Measurements from ENCODE around the gene ARHGAP18.

ARHGAP18 gene

DNA sequence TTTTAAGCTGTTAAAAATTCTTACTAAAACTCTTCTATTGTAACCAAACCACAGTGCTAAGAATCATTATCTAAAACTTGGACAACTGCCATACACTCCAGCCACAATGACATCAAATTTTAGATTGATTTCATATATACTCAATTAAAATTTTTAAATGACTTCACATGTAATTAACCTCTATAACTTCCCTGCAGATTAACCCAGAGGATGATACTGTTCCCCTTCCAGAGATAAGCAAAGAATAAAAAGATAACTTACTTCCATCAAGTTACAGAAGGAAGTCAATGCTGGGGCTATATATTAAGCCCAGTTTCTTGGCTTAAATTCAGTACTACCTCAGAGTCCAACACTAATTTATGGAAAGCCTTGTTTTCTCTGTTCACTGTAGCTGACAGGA is 71.3 kb downstream of the ARHGAP18 start:
- Histone ChIP-seq H3K27ac (ENCODE audit: low read length) (no peak overlapping the region), H3K4me1 (ENCODE audit: control insufficient read depth in 1 of 2, insufficient read depth in 2 of 2, low read length in 2 of 2) (peaks cover 0 to 5% of the 10 kb centered on the region in 2 donors), H3K36me3 (ENCODE audit: control insufficient read depth in 1 of 2, insufficient read depth in 2 of 2, low read length in 2 of 2) (peaks cover 3 to 4% of the 10 kb centered on the region in 2 donors), H3K9me3 (ENCODE audit: control insufficient read depth in 1 of 2, low read length in 2 of 2) (no peaks in the 10 kb centered on the region), H3K4me3 (ENCODE audit: low read depth in 1 of 2, low read length in 2 of 2) (no peak overlapping the region), H3K27me3 (ENCODE audit: low read depth, low read length) (no peaks in the 10 kb centered on the region)

DNA sequence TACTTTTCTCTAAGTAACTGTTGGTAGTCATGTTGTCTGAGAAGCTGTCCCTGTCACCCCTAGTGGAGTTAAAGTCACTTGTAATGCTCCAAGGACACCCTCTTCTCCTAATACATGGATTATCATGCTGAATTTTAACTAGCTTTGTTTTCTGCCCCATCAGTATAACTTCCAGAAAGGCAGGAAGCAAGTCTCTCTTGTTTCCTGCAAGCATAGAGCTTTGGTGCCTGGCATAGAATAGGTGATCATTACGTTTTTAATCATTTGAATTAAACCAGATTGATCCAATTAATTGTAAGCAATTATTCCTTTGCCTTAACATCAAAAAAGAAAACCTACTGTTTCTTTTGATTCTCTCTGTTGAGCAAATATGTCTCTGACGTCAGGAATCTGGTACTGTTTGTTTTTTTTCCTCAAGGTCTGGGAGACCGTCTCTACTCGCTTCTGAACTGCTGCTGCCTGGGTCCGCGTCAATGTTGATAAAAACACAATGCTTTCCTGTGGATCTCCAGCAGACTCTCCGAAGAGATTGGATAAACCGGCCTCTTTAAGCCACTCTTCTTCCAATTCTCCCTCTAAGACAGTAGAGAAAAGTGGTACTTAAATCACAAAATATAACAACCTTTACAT is 71.8 kb downstream of the ARHGAP18 start:
- Histone ChIP-seq H3K4me3 (ENCODE audit: low read depth in 1 of 2, low read length in 2 of 2) (no peak overlapping the region), H3K9me3 (ENCODE audit: control insufficient read depth in 1 of 2, low read length in 2 of 2) (no peaks in the 10 kb centered on the region), H3K27ac (ENCODE audit: low read length) (no peak overlapping the region), H3K36me3 (ENCODE audit: control insufficient read depth in 1 of 2, insufficient read depth in 2 of 2, low read length in 2 of 2) (peaks cover 3 to 4% of the 10 kb centered on the region in 2 donors), H3K27me3 (ENCODE audit: low read depth, low read length) (no peaks in the 10 kb centered on the region), H3K4me1 (ENCODE audit: control insufficient read depth in 1 of 2, insufficient read depth in 2 of 2, low read length in 2 of 2) (peaks cover 0 to 5% of the 10 kb centered on the region in 2 donors)

DNA sequence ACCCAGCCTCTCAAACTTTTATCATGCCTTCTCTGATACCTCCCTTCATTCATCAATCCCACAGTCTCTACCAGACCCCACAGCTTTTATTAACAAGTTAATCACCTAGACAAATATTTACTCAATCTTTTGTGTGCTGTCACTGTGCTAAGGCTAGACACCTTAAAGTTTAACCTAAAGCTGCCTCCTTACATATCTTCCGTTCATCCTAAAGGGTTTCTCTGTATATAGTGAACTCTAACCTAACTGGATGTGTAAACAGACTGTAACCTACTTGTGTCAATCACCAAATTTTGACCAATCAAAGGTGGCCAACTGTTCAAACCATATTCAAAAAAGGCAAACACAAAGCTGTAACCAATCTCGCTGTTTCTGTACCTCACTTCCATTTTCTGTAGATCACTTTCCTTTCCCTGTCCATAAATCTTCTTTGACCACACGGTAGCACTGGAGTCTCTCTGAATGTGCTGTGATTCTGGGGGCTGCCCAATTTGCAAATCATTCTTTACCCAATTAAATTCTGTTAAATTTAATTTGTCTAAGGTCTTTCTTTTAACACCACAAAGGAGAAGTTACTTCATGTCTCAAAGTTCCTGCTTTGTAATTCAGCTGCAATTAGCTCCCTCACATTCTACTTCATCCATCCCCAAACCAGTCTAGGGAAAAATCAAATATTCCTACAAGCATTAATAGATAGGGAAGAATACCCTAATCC is 72.5 kb downstream of the ARHGAP18 start:
- Histone ChIP-seq H3K4me3 (ENCODE audit: low read depth in 1 of 2, low read length in 2 of 2) (no peak overlapping the region), H3K27ac (ENCODE audit: low read length) (no peak overlapping the region), H3K27me3 (ENCODE audit: low read depth, low read length) (no peaks in the 10 kb centered on the region), H3K4me1 (ENCODE audit: control insufficient read depth in 1 of 2, insufficient read depth in 2 of 2, low read length in 2 of 2) (peaks cover 0 to 5% of the 10 kb centered on the region in 2 donors), H3K36me3 (ENCODE audit: control insufficient read depth in 1 of 2, insufficient read depth in 2 of 2, low read length in 2 of 2) (peaks cover 3 to 4% of the 10 kb centered on the region in 2 donors), H3K9me3 (ENCODE audit: control insufficient read depth in 1 of 2, low read length in 2 of 2) (no peaks in the 10 kb centered on the region)

DNA sequence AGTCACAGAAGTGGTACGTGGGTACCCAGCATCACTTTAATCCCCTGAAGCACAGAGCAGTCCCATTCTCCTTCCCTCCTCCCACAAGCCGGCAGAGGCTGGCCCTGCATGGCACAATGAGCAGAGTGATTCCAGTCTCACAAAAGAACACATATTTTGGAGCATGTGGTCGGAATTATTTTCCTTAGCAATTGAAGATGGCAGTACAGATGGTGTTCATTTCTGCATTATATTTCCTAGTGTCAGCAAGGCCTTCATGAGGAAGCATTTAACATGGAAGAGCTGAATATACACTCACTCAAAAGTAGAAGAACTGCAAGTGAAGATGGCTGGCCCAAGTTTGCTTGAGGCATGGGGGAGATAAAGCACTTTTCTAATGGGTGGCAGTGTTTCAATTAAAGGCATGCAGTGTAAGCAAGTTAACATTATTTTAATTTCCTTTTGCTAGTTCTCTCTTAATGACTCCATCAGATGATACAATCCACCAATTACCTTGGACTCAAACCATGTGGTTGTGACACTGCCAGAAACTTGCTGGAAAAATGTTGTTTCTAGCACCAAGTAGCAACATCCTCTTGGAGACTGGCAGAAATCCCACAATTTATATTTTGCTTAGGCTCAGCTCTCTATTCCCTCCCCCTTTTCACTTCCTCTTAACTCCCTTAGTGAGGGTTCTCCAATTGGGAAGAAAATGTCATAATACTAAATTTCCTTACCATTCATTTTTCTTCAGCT is 74.4 kb downstream of the ARHGAP18 start:
- H3K27ac ChIP-seq (ENCODE audit: low read length): no peak overlapping the region
- H3K27me3 ChIP-seq (ENCODE audit: low read depth, low read length): no peaks in the 10 kb centered on the region
- H3K36me3 ChIP-seq (ENCODE audit: control insufficient read depth in 1 of 2, insufficient read depth in 2 of 2, low read length in 2 of 2): peaks cover 3 to 4% of the 10 kb centered on the region in 2 donors
- H3K4me3 ChIP-seq (ENCODE audit: low read depth in 1 of 2, low read length in 2 of 2): no peak overlapping the region
- peaks cover 0 to 5% of the 10 kb centered on the region in 2 donors for H3K4me1 ChIP-seq (ENCODE audit: control insufficient read depth in 1 of 2, insufficient read depth in 2 of 2, low read length in 2 of 2)
- no peaks in the 10 kb centered on the region for H3K9me3 ChIP-seq (ENCODE audit: control insufficient read depth in 1 of 2, low read length in 2 of 2)

DNA sequence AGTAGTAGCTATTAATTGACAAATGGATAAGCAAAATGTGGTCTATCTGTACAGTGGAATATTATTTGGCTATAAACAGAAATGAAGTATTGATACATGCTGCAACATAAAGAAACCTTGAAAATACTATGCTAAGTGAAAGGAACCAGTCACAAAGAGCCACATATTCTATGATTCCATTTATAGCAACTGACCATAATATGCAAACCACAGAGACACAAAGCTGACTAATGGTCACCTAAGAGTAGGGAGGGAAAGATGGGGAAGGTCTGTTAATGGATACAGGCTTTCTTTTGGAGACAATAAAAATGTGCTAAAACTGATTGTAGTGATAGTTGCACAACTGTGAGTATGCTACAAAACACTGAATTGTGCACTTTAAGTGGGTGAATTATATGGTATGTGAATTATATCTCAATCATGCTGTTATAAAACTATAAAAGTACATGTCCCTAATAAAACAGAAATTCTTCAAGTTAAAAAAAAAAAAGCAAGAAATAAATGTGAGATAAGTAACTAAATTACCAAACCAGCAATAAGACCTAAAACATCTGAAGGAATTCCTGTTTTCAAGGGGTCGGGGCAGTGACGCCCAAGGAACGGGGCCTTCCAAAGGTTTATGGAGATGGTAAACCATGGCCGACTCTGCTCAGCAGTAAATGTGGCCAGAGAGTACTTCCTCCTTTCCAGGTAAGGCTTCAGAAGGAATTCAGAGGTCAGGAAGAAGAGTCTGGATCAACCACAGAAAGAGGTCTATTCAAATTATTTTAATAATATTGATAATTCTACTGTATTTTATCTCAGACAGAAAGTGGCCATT is 75.4 kb downstream of the ARHGAP18 start:
- no peaks in the 10 kb centered on the region for H3K27me3 ChIP-seq (ENCODE audit: low read depth, low read length)
- H3K4me3 ChIP-seq (ENCODE audit: low read depth in 1 of 2, low read length in 2 of 2): no peak overlapping the region
- H3K36me3 ChIP-seq (ENCODE audit: control insufficient read depth in 1 of 2, insufficient read depth in 2 of 2, low read length in 2 of 2): peaks cover 3 to 4% of the 10 kb centered on the region in 2 donors
- H3K4me1 ChIP-seq (ENCODE audit: control insufficient read depth in 1 of 2, insufficient read depth in 2 of 2, low read length in 2 of 2): peaks cover 0 to 5% of the 10 kb centered on the region in 2 donors
- H3K9me3 ChIP-seq (ENCODE audit: control insufficient read depth in 1 of 2, low read length in 2 of 2): no peaks in the 10 kb centered on the region
- H3K27ac ChIP-seq (ENCODE audit: low read length): no peak overlapping the region

DNA sequence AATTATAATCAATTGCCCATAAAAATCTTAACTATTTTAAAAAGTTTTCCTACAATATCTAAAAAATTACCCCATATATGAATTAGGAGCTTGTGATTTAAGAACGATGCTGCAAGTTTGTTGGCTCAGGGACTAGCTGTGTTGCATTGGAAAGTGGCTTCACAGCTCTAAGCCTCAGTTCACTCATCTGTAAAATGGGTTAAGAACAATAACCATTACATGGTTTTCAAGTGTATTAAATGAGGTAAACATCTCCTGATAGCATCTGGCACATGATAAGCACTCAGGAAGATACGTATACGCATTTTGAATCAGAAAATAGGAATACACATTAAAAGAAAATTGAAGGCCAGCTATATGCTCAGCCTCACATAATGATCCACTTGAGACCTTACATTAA is 76.4 kb downstream of the ARHGAP18 start:
- H3K27ac ChIP-seq (ENCODE audit: low read length): no peak overlapping the region
- peaks cover 3 to 4% of the 10 kb centered on the region in 2 donors for H3K36me3 ChIP-seq (ENCODE audit: control insufficient read depth in 1 of 2, insufficient read depth in 2 of 2, low read length in 2 of 2)
- no peaks in the 10 kb centered on the region for H3K27me3 ChIP-seq (ENCODE audit: low read depth, low read length)

DNA sequence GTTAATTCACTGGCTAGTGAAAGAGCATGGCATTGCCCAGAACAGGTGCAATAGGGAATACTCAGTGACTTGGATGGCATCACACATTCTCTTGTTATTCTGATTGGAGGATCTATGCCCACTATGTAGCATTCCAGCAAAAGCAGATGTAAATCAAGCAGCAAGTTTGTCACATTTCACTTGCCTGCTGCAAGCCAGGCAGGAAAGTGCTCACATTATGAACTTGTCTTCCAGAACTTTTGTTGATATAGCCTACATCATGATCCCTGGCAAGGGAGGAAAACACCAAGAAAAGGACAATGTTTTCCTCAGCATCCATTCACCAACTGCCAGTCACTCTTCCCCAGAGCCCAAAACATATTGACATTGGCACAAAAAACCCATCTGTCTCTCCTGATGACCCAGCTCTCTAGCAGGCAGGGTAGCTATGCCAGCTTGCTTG is 77.8 kb downstream of the ARHGAP18 start:
- H3K9me3 ChIP-seq (ENCODE audit: control insufficient read depth in 1 of 2, low read length in 2 of 2): no peaks in the 10 kb centered on the region
- peaks cover 0 to 3% of the 10 kb centered on the region in 2 donors for H3K36me3 ChIP-seq (ENCODE audit: control insufficient read depth in 1 of 2, insufficient read depth in 2 of 2, low read length in 2 of 2)
- no peaks in the 10 kb centered on the region for H3K27me3 ChIP-seq (ENCODE audit: low read depth, low read length)
- no peak overlapping the region for H3K4me3 ChIP-seq (ENCODE audit: low read depth in 1 of 2, low read length in 2 of 2)
- peaks cover 0 to 5% of the 10 kb centered on the region in 2 donors for H3K4me1 ChIP-seq (ENCODE audit: control insufficient read depth in 1 of 2, insufficient read depth in 2 of 2, low read length in 2 of 2)
- no peak overlapping the region for H3K27ac ChIP-seq (ENCODE audit: low read length)

More for the DNA sequence above, 76.4 kb downstream of the ARHGAP18 start:
- Histone ChIP-seq H3K4me3 (ENCODE audit: low read depth in 1 of 2, low read length in 2 of 2) (no peak overlapping the region), H3K9me3 (ENCODE audit: control insufficient read depth in 1 of 2, low read length in 2 of 2) (no peaks in the 10 kb centered on the region), H3K4me1 (ENCODE audit: control insufficient read depth in 1 of 2, insufficient read depth in 2 of 2, low read length in 2 of 2) (peaks cover 0 to 5% of the 10 kb centered on the region in 2 donors)

DNA sequence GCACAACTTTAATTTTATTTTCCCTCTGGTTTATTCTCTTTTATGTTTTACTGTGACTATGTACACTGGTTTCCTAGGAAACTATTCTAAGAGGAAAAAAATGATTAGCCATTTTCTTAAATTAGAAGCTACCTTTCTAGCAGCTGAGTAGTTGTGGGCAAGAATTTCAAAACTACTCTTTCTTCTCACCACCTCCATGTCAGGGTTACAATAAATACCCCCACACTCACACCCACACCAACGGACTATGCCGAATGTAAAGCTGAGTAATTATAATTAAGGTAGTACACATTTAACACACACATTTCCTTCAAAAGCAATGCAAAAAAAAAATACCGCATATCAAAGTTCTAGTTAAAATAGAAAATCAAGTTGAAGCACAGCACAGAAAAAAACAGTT is 78.9 kb downstream of the ARHGAP18 start:
- H3K27ac ChIP-seq (ENCODE audit: low read length): no peak overlapping the region
- H3K4me3 ChIP-seq (ENCODE audit: low read depth in 1 of 2, low read length in 2 of 2): no peak overlapping the region
- H3K36me3 ChIP-seq (ENCODE audit: control insufficient read depth in 1 of 2, insufficient read depth in 2 of 2, low read length in 2 of 2): peaks cover 0 to 3% of the 10 kb centered on the region in 2 donors
- H3K27me3 ChIP-seq (ENCODE audit: low read depth, low read length): no peaks in the 10 kb centered on the region
- H3K4me1 ChIP-seq (ENCODE audit: control insufficient read depth in 1 of 2, insufficient read depth in 2 of 2, low read length in 2 of 2): peaks cover 0 to 5% of the 10 kb centered on the region in 2 donors
- no peaks in the 10 kb centered on the region for H3K9me3 ChIP-seq (ENCODE audit: control insufficient read depth in 1 of 2, low read length in 2 of 2)

DNA sequence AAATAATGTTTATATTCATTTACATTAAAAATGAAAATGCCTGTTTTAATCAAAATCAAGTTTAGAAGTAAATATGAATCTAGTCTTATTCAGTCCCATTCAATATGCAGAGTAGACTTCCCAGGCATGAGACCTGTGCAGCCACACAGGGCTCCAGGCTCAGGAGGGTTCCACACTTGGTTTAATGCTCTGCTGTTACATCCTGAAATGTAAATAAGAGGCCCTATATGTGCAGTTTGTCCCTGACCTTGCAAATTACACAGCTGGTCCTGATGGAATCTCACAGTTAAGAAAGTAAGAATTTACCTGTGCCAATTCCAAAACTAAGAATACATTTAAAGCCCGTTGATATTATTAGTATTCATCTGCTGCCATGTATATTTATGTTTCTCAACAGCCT is 79.4 kb downstream of the ARHGAP18 start:
- Histone ChIP-seq H3K9me3 (ENCODE audit: control insufficient read depth in 1 of 2, low read length in 2 of 2) (no peaks in the 10 kb centered on the region), H3K4me3 (ENCODE audit: low read depth in 1 of 2, low read length in 2 of 2) (no peak overlapping the region), H3K27ac (ENCODE audit: low read length) (no peak overlapping the region), H3K36me3 (ENCODE audit: control insufficient read depth in 1 of 2, insufficient read depth in 2 of 2, low read length in 2 of 2) (peaks cover 0 to 3% of the 10 kb centered on the region in 2 donors), H3K4me1 (ENCODE audit: control insufficient read depth in 1 of 2, insufficient read depth in 2 of 2, low read length in 2 of 2) (peaks cover 0 to 3% of the 10 kb centered on the region in 2 donors), H3K27me3 (ENCODE audit: low read depth, low read length) (no peaks in the 10 kb centered on the region)

DNA sequence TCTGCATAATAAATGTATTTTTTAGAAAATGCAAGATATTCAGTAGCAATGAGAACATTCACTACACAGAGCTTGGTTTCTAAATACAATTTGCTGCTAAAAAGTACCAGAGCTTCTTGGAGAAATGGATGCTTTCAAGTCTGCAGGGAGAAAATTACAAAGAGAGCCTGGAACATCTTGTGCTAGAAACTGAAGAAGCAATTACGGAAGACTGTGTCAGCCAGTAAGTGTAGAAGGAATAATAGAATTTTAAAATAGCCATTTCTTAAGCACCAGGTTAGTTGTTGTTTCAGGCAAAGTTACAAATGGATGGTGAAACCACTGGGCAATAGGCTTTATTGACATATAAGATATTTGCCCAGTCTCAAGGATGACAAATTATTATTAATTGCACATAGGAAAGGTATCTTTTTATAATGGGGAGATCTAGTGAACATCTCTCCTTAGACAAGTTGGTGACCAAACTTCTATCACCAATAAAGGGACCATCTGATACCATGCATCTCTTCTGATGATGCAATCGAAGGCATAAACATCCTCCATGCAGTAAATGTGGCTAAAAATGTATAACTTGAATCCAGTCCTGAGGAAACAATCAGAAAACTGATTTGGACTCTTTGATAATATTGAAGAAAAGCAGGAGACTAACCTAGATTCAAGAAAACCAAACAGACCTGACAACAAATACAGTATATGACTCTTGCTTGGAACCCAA is 81.7 kb downstream of the ARHGAP18 start:
- no peak overlapping the region for H3K27ac ChIP-seq (ENCODE audit: low read length)
- H3K4me3 ChIP-seq (ENCODE audit: low read depth in 1 of 2, low read length in 2 of 2): no peak overlapping the region
- no peaks in the 10 kb centered on the region for H3K9me3 ChIP-seq (ENCODE audit: control insufficient read depth in 1 of 2, low read length in 2 of 2)
- no peaks in the 10 kb centered on the region for H3K36me3 ChIP-seq (ENCODE audit: control insufficient read depth in 1 of 2, insufficient read depth in 2 of 2, low read length in 2 of 2)
- H3K4me1 ChIP-seq (ENCODE audit: control insufficient read depth in 1 of 2, insufficient read depth in 2 of 2, low read length in 2 of 2): no peaks in the 10 kb centered on the region
- no peaks in the 10 kb centered on the region for H3K27me3 ChIP-seq (ENCODE audit: low read depth, low read length)

Data from muscle layer of duodenum (tissue), 2 donors.